ENCODE data around the gene KDM1B.

DNA sequence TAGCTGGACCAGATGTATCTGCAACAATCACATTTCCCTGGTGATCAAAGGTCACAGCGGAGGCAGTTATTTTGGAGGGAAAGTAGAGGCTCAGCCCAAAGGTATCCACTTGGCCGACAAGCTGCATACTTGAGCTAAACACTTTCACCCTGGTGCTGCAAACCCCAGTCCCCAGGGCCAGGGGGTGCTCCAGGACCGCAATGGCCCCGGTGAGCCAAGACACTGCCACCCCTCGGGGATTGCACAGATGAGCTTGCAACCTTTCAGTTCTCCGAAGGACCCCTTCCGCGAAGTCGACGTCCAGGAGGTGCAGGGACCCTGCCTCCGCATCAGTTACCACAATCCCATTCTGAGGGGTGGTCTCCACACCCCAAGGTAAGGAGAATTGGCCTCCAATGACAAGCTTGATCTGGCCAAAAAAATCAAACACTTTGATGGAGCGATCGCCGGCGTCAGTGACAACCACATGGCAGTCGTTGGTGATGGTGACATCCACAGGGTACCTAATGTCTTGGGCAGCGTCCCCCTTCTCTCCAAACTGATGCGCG, 33.6 kb upstream of the KDM1B start:
- TF ChIP-seq, protein P1, sequence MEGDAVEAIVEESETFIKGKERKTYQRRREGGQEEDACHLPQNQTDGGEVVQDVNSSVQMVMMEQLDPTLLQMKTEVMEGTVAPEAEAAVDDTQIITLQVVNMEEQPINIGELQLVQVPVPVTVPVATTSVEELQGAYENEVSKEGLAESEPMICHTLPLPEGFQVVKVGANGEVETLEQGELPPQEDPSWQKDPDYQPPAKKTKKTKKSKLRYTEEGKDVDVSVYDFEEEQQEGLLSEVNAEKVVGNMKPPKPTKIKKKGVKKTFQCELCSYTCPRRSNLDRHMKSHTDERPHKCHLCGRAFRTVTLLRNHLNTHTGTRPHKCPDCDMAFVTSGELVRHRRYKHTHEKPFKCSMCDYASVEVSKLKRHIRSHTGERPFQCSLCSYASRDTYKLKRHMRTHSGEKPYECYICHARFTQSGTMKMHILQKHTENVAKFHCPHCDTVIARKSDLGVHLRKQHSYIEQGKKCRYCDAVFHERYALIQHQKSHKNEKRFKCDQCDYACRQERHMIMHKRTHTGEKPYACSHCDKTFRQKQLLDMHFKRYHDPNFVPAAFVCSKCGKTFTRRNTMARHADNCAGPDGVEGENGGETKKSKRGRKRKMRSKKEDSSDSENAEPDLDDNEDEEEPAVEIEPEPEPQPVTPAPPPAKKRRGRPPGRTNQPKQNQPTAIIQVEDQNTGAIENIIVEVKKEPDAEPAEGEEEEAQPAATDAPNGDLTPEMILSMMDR (IDR thresholded peaks at IDR 0.05), result no peak
- TF ChIP-seq POLR2A (IDR thresholded peaks at IDR 0.05), result no peak

Measured in lower leg skin (tissue), 3 donors.